GM12875 (cell line): ENCODE results near the gene GPR148.

Experiments used
- H3K4me3 ChIP-seq: one replicate; pipeline ENCODE4 v1.5.1; 2011; ENCODE audit warnings: low read depth, low read length, control low read depth
- TF ChIP-seq, protein P1 (sequence below): IDR thresholded peaks from 2 replicates; pipeline ENCODE4 v1.5.1; 2011; ENCODE audit warnings: low read depth, mild to moderate bottlenecking, control low read depth, inconsistent platforms, low read length, moderate library complexity, borderline replicate concordance; ENCODE audit not compliant: insufficient read depth

Gene GPR148

GRCh38 chr2:130762031-130762909 is 33.4 kb downstream of the GPR148 start:
- H3K4me3 ChIP-seq = no peak overlapping the region
- TF ChIP-seq, protein P1, sequence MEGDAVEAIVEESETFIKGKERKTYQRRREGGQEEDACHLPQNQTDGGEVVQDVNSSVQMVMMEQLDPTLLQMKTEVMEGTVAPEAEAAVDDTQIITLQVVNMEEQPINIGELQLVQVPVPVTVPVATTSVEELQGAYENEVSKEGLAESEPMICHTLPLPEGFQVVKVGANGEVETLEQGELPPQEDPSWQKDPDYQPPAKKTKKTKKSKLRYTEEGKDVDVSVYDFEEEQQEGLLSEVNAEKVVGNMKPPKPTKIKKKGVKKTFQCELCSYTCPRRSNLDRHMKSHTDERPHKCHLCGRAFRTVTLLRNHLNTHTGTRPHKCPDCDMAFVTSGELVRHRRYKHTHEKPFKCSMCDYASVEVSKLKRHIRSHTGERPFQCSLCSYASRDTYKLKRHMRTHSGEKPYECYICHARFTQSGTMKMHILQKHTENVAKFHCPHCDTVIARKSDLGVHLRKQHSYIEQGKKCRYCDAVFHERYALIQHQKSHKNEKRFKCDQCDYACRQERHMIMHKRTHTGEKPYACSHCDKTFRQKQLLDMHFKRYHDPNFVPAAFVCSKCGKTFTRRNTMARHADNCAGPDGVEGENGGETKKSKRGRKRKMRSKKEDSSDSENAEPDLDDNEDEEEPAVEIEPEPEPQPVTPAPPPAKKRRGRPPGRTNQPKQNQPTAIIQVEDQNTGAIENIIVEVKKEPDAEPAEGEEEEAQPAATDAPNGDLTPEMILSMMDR = no peak

- H3K4me3 ChIP-seq = no peak overlapping the region
- TF ChIP-seq, protein P1 = no peak
These were observed 34.1 kb downstream of the GPR148 start for GRCh38 chr2:130762910-130763385.

DNA sequence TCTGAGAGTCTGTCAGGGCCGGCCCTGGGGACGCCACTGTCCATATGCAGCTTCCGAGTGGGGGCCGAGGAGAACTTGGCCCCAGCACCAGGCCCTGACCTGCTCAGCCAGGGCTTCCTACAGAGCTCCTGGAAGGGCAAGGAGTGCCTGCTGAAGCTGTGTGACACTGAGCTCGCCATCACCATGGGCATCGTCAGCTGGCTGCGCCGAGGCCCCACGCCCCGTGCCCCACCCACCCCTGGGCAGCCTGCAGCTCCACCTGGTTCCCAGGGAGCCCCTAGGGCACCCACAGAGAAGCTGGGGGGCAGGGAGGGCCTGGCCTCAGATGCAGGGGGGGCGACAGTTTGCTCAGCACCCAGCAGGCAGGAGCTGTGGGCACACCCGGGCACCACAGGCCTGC is 34.5 kb downstream of the GPR148 start:
- no peak overlapping the region for H3K4me3 ChIP-seq
- TF ChIP-seq, protein P1 = no peak

GRCh38 chr2:130764035-130764820 is 35.4 kb downstream of the GPR148 start:
- no peak overlapping the region for H3K4me3 ChIP-seq
- TF ChIP-seq, protein P1 = no peak

DNA sequence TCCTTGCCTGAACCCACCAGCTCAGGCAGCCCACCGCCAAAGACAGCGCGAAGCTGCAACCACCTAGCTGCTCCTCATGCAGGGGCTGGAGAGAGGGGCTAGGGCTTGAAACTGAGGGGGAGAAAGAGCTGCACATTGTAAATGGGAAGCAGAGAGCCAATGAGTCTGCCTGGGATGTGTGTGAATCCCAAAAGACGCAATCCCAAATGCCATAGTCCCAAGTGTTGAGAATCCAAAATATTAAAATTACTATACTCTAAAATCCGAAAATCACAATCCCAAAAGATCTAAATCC is 35.9 kb downstream of the GPR148 start:
- TF ChIP-seq, protein P1 = no peak
- no peak overlapping the region for H3K4me3 ChIP-seq

- TF ChIP-seq, protein P1 = no peak
- no peak overlapping the region for H3K4me3 ChIP-seq
These were observed 36.6 kb downstream of the GPR148 start for GRCh38 chr2:130765464-130765863.
